Activated CD8-positive, alpha-beta memory T cell treated with anti-CD3 and anti-CD28 coated beads, Interleukin-2, amount 10 ng/mL, durations not matched to agents 7 days and 5 days (primary cell): Measurements from ENCODE around the gene MTRF1. TPM values are rescaled to one million over a fixed set of nuclear protein-coding genes. Genes with fewer than 3 reads are reported as not detected.
A peak's percentile ranks its signal among the peaks of the same experiment; 100 is the strongest.

Source experiments
- ATAC-seq: fragments of 150-1000 bp; cut with Tn5 transposase; one replicate; pipeline ENCODE4 v1.10.0; 2021; ENCODE audit warnings: moderate library complexity
- CTCF ChIA-PET: fragments of 350-600 bp; sonication (Branson Sonifier 250); formaldehyde crosslinking; loops from one replicate; lab custom pipeline; 2021; ENCODE audit warnings: antibody characterized with exemption; lab: Charles Lee
- DNase-seq: peaks from one replicate; pipeline ENCODE4 v3.0.0-alpha.2; 2020
- H3K27ac Mint-ChIP-seq: one replicate; pipeline ENCODE4 v1.8.0; 2021; ENCODE audit warnings: mild to moderate bottlenecking, mixed read lengths
- H3K27me3 Mint-ChIP-seq: one replicate; pipeline ENCODE4 v1.8.0; 2021; ENCODE audit warnings: mixed read lengths
- H3K36me3 Mint-ChIP-seq: one replicate; pipeline ENCODE4 v1.8.0; 2021; ENCODE audit warnings: mild to moderate bottlenecking, mixed read lengths
- H3K4me1 Mint-ChIP-seq: one replicate; pipeline ENCODE4 v1.8.0; 2021; ENCODE audit warnings: mixed read lengths
- H3K4me3 Mint-ChIP-seq: one replicate; pipeline ENCODE4 v1.8.0; 2021; ENCODE audit warnings: mild to moderate bottlenecking, moderate library complexity, mixed read lengths
- H3K9me3 Mint-ChIP-seq: one replicate; pipeline ENCODE4 v1.8.0; 2022; ENCODE audit warnings: low read depth, mixed read lengths
- total RNA-seq, 2 experiments: library from RNA; stranded (reverse); gene quantifications; one replicate each; pipeline ENCODE4 v1.2.3, GENCODE V29; 2021

Gene MTRF1
- total RNA-seq, 2 experiments from 2014 or later, result 22.2 to 23.3 TPM

DNA sequence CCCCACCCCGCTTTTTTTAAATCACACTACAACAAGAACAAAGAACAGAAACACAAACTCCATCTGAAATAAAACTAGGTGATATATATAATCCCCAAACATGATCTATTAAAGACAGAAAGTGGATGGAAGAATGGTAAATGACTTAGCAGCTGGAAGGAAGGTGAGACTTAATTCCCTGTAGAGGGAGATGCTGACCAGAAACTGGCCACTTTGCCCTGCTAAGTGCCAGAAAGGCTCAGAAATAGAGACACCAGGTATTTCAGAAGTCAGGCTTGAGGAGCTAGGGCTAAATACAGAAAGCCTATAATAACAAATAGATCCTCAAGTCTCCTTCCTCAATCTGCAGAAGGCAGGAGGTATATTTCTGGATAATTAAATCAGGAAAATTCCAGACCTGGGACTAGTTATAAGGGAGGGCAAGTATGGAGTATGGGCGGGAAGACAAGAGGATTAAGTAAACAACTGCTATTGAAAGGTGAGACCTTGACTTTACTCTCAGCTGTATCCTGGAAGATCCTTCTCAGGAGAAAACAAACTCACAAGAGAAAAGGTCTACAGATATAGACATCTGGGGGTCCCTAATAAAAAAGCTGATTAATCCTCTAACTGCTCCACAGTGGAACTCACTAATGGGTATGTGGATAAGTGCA is 32.2 kb downstream of the MTRF1 start:
- Mint-ChIP-seq H3K4me1 (no peaks in the 10 kb centered on the region), H3K36me3 (peaks cover 27% of the 10 kb centered on the region), H3K27ac (no peak overlapping the region), H3K9me3 (no peaks in the 10 kb centered on the region), H3K27me3 (no peaks in the 10 kb centered on the region), H3K4me3 (no peak overlapping the region)
- no peak for DNase-seq
- CTCF ChIA-PET, result interaction anchor here (0.6 to 1.5 kb wide), 4 partner anchors 10 to 448 kb away, joined by 3 to 5 read pairs (median 4); no protein-coding TSS in a partner anchor
- no peak for ATAC-seq

- H3K4me1 Mint-ChIP-seq, result no peaks in the 10 kb centered on the region
- no peaks in the 10 kb centered on the region for H3K27me3 Mint-ChIP-seq
- no peak overlapping the region for H3K27ac Mint-ChIP-seq
- H3K9me3 Mint-ChIP-seq, result no peaks in the 10 kb centered on the region
- ATAC-seq (no peak), DNase-seq (no peak)
- CTCF ChIA-PET, result no interaction called here
- no peak overlapping the region for H3K4me3 Mint-ChIP-seq
- peaks cover 21% of the 10 kb centered on the region for H3K36me3 Mint-ChIP-seq
These were observed 34.0 kb downstream of the MTRF1 start for GRCh38 chr13:41229356-41229755.

GRCh38 chr13:41224113-41225110 is 39.0 kb downstream of the MTRF1 start:
- DNase-seq, result no peak
- no peaks in the 10 kb centered on the region for H3K9me3 Mint-ChIP-seq
- peaks cover 16% of the 10 kb centered on the region for H3K36me3 Mint-ChIP-seq
- H3K4me3 Mint-ChIP-seq, result no peak overlapping the region
- CTCF ChIA-PET, result no interaction called here
- H3K4me1 Mint-ChIP-seq, result no peaks in the 10 kb centered on the region
- no peaks in the 10 kb centered on the region for H3K27me3 Mint-ChIP-seq
- no peak overlapping the region for H3K27ac Mint-ChIP-seq
- no peak for ATAC-seq

- H3K9me3 Mint-ChIP-seq, result no peaks in the 10 kb centered on the region
- H3K4me3 Mint-ChIP-seq, result no peak overlapping the region
- peaks cover 8% of the 10 kb centered on the region for H3K4me1 Mint-ChIP-seq
- DNase-seq (peak; percentile 68), ATAC-seq (peak; percentile 80)
- peaks cover 14% of the 10 kb centered on the region for H3K36me3 Mint-ChIP-seq
- CTCF ChIA-PET, result interaction anchor here (0.7 to 3.6 kb wide), 7 partner anchors 10 to 168 kb away, joined by 3 to 23 read pairs (median 3); partner anchors contain the start of gene KBTBD7
- no peak overlapping the region for H3K27ac Mint-ChIP-seq
- no peaks in the 10 kb centered on the region for H3K27me3 Mint-ChIP-seq
These were observed 41.0 kb downstream of the MTRF1 start for GRCh38 chr13:41222259-41222852.

- Mint-ChIP-seq H3K4me1 (peaks cover 8% of the 10 kb centered on the region), H3K27ac (no peak overlapping the region), H3K4me3 (no peak overlapping the region), H3K9me3 (no peaks in the 10 kb centered on the region), H3K27me3 (no peaks in the 10 kb centered on the region), H3K36me3 (peaks cover 16% of the 10 kb centered on the region)
- CTCF ChIA-PET, result interaction anchor here (0.9 to 3.6 kb wide), 2 partner anchors 22 to 166 kb away, joined by 4 to 23 read pairs; no protein-coding TSS in a partner anchor
- DNase-seq, result no peak
- ATAC-seq, result no peak
These were observed 43.0 kb downstream of the MTRF1 start for GRCh38 chr13:41220401-41220800.

DNA sequence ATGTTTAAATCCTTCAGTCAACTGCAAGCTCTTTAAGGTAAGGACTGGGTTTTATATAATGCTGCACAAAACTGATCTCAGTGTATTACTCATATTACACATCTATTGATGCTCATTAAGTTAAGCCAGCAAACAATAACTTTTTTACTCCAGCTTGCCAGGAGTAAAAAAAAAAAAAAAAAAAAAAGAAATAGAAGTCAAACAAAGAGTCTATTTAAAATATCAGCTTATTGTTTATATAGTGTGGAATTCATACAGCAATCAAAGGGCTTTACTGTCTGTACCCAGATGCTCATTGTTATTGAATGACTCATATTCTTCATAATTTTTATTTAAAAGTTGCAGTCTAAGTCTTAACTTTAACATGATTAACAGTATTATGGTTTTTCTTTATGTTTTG is 47.2 kb downstream of the MTRF1 start:
- Mint-ChIP-seq H3K27me3 (no peaks in the 10 kb centered on the region), H3K27ac (no peak overlapping the region), H3K4me1 (peaks cover 8% of the 10 kb centered on the region), H3K9me3 (peaks cover 8% of the 10 kb centered on the region), H3K4me3 (no peak overlapping the region), H3K36me3 (peaks cover 26% of the 10 kb centered on the region)
- DNase-seq (no peak), ATAC-seq (no peak)
- CTCF ChIA-PET, result interaction anchor here (0.7 kb wide), 1 partner anchor 153 kb away, joined by 3 read pairs; no protein-coding TSS in a partner anchor

- H3K4me3 Mint-ChIP-seq, result no peak overlapping the region
- DNase-seq (no peak), ATAC-seq (no peak)
- H3K9me3 Mint-ChIP-seq, result peaks cover 10% of the 10 kb centered on the region
- H3K27ac Mint-ChIP-seq, result no peak overlapping the region
- no peaks in the 10 kb centered on the region for H3K27me3 Mint-ChIP-seq
- CTCF ChIA-PET, result interaction anchor here (1.0 kb wide), 1 partner anchor 39 kb away, joined by 3 read pairs; no protein-coding TSS in a partner anchor
- H3K4me1 Mint-ChIP-seq, result peaks cover 6% of the 10 kb centered on the region
- peaks cover 21% of the 10 kb centered on the region for H3K36me3 Mint-ChIP-seq
These were observed 49.5 kb downstream of the MTRF1 start for GRCh38 chr13:41213919-41214318.

DNA sequence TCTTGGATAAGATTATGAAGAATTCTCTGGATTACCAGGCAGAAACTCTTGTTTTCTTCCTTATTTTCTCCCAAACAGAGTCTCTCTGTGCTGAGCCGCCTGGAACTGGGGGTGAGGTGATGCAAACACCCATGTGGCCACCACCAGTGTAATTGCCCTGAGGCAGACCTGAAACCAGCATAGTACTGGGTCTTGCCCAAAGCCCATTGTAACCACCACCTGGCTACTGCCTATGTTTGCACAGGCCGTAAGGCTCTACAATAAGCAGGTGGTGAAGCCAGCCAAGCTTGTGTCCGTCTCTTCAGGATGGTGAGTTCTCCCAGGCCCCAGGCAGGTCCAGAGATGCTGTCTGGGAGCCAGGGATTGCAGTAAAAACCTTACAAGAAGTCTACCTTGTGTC is 50.1 kb downstream of the MTRF1 start:
- Mint-ChIP-seq H3K9me3 (peaks cover 10% of the 10 kb centered on the region), H3K27ac (no peak overlapping the region), H3K4me1 (peaks cover 2% of the 10 kb centered on the region), H3K36me3 (peaks cover 21% of the 10 kb centered on the region), H3K4me3 (no peak overlapping the region), H3K27me3 (no peaks in the 10 kb centered on the region)
- ATAC-seq (no peak), DNase-seq (no peak)
- CTCF ChIA-PET, result interaction anchor here (1.0 kb wide), 1 partner anchor 39 kb away, joined by 3 read pairs; no protein-coding TSS in a partner anchor

DNA sequence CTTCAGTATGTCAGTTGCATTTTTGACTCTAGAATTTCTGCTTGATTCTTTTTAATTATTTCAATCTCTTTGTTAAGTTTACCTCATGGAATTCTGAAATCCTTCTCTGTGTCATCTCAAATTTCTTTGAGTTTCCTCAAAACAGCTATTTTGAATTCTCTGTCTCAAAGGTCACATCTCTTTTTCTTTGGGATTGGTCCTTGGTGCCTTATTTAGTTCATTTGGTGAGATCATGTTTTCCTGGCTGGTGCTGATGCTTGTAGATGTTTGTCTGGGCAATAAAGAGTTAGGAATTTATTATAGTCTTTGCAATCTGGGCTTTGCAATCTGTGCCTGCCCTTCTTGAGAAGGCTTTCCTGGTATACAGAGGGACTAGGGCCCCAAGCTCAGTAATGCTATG is 50.5 kb downstream of the MTRF1 start:
- Mint-ChIP-seq H3K4me3 (no peak overlapping the region), H3K27me3 (peaks cover 3% of the 10 kb centered on the region), H3K36me3 (peaks cover 20% of the 10 kb centered on the region), H3K9me3 (peaks cover 10% of the 10 kb centered on the region), H3K4me1 (peaks cover 2% of the 10 kb centered on the region), H3K27ac (no peak overlapping the region)
- ATAC-seq (no peak), DNase-seq (no peak)
- CTCF ChIA-PET, result interaction anchor here (1.0 kb wide), 1 partner anchor 38 kb away, joined by 3 read pairs; no protein-coding TSS in a partner anchor

DNA sequence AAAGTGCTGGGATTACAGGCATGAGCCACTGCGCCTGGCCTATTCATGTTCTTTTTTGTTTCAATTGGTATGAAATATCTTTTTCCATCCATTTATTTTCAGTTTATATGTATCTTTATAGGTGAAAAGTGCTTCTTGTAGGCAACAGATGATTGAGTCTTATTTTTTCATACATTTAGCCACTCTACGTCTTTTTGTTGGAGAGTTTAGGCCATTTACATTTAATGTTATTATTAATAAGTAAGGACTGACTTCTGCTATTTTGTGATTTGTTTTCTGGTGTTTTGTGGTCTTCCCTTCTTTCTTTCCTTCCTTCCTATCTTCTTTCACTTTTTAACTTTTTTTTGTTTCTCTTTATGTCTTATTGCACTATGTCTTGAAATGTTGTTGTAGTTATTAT is 52.3 kb downstream of the MTRF1 start:
- H3K27me3 Mint-ChIP-seq, result peaks cover 3% of the 10 kb centered on the region
- peaks cover 10% of the 10 kb centered on the region for H3K9me3 Mint-ChIP-seq
- H3K4me1 Mint-ChIP-seq, result no peaks in the 10 kb centered on the region
- CTCF ChIA-PET, result no interaction called here
- no peak for ATAC-seq
- no peak overlapping the region for H3K4me3 Mint-ChIP-seq
- DNase-seq, result no peak
- no peak overlapping the region for H3K27ac Mint-ChIP-seq
- peaks cover 15% of the 10 kb centered on the region for H3K36me3 Mint-ChIP-seq

- CTCF ChIA-PET, result no interaction called here
- no peak for DNase-seq
- ATAC-seq, result no peak
- H3K4me1 Mint-ChIP-seq, result no peaks in the 10 kb centered on the region
- peaks cover 3% of the 10 kb centered on the region for H3K36me3 Mint-ChIP-seq
- H3K9me3 Mint-ChIP-seq, result peaks cover 6% of the 10 kb centered on the region
- H3K27me3 Mint-ChIP-seq, result peaks cover 3% of the 10 kb centered on the region
- no peak overlapping the region for H3K27ac Mint-ChIP-seq
- H3K4me3 Mint-ChIP-seq, result no peak overlapping the region
These were observed 56.9 kb downstream of the MTRF1 start for GRCh38 chr13:41206467-41206866.

- Mint-ChIP-seq H3K4me1 (peaks cover 2% of the 10 kb centered on the region), H3K9me3 (no peaks in the 10 kb centered on the region), H3K27me3 (peaks cover 3% of the 10 kb centered on the region), H3K36me3 (no peaks in the 10 kb centered on the region), H3K4me3 (no peak overlapping the region), H3K27ac (no peak overlapping the region)
- ATAC-seq (no peak), DNase-seq (no peak)
- CTCF ChIA-PET, result no interaction called here
These were observed 59.6 kb downstream of the MTRF1 start for GRCh38 chr13:41203810-41204209.

GRCh38 chr13:41200126-41200525 is 63.2 kb downstream of the MTRF1 start:
- Mint-ChIP-seq H3K4me1 (peaks cover 14% of the 10 kb centered on the region), H3K27ac (no peak overlapping the region), H3K27me3 (no peaks in the 10 kb centered on the region), H3K9me3 (no peaks in the 10 kb centered on the region), H3K4me3 (no peak overlapping the region), H3K36me3 (no peaks in the 10 kb centered on the region)
- CTCF ChIA-PET, result no interaction called here
- DNase-seq (no peak), ATAC-seq (no peak)
